NOMO-1 treated with dmso at 0.1 percent for 144 hours (cell line): ENCODE data around the gene CCDC85C.

Experiments
- DNase-seq: peaks from one replicate; lab custom pipeline; 2025; ENCODE audit not compliant: unreplicated experiment; lab: John Stamatoyannopoulos, UW

CCDC85C gene

GRCh38 chr14:99608591-99608990, 4.6 kb upstream of the CCDC85C start:
- DNase-seq, result no peak

DNA sequence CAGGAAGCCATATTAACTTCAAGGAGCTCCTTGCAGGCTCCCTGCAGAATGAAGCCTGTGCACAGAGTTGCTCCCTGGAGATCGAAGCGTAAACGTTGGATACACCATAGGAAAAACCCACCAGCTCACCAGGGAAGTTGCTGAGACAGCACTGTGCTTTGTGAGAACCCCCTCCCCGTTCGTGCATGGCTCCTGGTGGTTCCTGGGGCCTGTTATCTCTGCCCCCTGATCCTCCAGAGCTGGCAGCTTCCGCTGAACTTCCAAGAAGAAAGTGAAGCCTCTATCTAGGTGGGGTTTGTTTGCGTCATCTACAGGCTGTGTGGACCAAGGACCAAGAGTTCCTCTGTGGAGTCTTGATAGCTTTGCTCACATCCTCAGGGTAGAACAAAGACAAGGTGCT, 2.4 kb upstream of the CCDC85C start:
- no peak for DNase-seq

DNA sequence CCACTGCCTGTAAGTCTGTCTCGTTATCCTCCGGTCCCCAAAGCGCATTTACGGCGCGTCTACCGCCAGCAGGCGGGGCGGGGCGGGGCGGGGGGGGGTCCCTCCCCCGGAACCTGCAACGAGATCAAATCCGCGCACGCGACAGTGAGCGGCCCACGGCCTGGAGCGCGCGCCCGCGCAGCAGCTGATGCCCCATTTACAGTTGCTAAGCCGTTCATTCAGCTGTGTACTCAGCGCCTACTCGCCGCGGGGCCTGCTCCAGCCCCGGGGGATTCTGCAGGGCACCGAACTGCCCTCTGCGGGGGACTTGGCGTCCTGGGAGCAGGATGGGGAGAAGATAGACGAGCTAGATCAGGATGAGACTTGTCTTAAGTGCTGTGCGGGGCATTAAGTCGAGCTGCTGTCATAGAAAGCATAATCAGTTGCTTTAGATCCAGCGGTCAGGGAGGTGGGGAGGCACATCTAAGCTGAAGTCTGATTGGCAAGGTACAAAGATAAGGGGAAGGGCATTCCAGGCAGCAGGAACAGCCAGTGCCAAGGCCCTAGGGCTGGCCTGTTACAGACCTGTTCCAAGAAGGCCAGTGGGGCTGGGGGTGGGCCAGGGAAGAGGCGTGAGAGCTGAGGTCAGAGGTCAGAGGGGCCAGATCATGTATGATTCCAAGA, 1.4 kb upstream of the CCDC85C start:
- peak; percentile 72 for DNase-seq

DNA sequence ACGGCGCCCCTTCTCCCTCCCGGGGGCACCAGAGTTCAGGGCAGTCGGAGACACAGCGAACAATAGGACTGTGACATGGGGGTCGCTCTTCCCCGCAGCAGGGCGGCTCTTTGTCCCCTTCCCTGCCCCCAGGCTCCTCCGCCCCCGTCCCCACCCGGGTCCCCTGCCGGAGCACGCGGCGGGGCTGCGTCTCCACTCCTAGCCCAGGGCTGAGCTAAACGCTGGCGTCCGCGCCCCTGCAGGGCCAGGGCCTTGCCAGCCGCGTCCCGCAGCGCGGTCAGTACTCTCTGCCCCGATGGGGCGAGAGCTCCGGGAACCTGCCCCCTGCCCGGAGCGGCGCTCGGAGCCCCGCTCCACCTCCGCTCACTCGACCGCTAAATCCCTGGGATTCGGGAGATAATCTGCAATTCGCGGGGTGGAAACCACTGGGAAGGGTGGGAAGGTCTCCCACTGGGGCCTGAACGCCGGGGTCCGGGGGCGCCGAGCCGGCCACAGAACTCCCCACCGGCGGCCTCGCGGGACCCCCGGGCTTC, 825 bp upstream of the CCDC85C start:
- no peak for DNase-seq

GRCh38 chr14:99604278-99604765, 315 bp upstream of the CCDC85C start:
- peak; percentile 82 for DNase-seq

DNA sequence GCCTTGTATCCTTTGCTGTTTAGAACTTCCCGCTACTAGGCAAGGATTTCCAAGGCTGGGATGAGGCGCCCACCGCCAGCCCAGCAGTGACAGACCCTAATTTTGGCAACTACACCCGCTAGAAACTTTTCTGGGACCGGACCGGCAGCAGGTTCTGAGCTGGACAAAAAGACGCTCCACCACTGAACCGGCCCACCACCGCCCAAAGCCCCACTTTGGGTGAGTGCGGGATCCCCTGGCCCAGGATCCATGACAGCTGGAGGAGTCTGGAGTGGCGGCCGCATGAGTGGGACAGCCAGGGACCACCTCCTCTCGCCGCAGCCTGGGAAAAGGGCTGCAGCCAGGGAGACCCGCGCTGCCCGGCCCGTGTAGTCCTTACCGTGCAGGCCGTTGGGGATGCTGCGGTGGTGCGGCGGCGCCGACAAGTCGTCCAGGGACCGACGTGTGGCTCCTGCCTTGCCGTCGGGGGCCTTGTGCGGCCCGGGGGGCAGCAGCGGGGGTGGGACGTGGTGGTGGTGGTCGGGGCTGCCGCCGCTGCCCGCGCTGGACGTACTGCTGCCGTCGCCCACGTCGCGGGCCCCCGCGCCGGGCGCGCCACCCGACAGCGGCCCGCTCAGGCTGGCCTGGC, 1.1 kb downstream of the CCDC85C start:
- DNase-seq, result no peak

DNA sequence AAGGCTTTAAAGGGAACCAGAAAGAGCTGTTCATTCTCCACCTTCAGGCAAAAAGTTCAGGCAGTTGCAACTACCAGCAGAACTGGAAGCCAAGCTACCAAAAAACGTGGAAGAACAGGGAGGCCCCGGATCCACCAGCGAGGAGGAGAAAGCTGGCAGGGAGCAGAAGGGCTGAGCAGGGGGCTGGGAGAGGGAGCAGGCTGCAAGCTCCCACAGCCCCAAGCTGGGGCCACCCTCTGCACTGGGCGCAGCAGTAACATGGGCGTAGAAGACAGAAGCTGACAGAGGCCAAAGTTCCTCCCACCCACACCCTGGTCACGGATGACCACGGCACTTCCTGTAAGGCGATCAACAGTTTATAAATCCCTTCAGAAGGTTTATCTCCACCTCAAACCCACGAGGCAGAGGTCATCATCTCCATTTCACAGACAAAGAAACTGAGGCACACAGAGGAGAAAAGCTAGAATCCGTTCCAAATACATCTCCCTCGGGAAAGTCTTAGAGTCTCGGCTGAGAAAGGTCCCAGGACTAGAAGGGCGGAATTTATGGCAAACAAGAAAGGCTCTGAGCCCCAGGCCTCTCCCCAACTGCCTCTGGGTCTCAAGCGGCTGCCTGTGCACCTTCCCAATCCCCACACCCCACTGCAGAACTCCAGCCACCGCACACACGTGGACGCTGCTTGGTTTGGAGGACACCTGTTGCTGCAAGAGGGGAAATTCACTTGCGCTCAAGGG, 1.8 kb downstream of the CCDC85C start:
- DNase-seq, result no peak

GRCh38 chr14:99601361-99601831, 2.6 kb downstream of the CCDC85C start:
- no peak for DNase-seq

GRCh38 chr14:99600232-99600888, 3.6 kb downstream of the CCDC85C start:
- DNase-seq, result no peak

DNA sequence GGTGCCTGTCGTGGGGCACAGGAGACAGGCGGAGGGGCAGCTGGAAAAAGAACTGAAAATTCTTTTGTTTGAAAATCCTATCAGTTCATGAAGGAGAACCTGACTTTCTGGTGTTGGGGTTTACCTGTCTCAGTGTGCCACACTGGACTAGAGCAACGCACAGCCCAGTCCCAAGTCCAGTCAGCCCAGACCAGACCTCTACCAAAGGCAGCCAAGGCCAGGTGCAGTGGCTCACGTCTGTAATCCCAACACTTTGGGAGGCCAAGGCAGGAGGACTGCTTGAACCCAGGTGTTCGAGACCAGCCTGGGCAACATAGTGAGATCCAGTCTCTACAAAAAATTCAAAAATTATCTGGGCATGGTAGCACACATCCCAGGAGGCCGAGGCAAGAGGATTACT, 4.6 kb downstream of the CCDC85C start:
- DNase-seq, result no peak

- DNase-seq, result no peak
These were observed 5.2 kb downstream of the CCDC85C start for GRCh38 chr14:99598774-99599173.

GRCh38 chr14:99597911-99598600, 6.0 kb downstream of the CCDC85C start:
- DNase-seq, result no peak

- no peak for DNase-seq
These were observed 7.2 kb downstream of the CCDC85C start for GRCh38 chr14:99596772-99597171.

DNA sequence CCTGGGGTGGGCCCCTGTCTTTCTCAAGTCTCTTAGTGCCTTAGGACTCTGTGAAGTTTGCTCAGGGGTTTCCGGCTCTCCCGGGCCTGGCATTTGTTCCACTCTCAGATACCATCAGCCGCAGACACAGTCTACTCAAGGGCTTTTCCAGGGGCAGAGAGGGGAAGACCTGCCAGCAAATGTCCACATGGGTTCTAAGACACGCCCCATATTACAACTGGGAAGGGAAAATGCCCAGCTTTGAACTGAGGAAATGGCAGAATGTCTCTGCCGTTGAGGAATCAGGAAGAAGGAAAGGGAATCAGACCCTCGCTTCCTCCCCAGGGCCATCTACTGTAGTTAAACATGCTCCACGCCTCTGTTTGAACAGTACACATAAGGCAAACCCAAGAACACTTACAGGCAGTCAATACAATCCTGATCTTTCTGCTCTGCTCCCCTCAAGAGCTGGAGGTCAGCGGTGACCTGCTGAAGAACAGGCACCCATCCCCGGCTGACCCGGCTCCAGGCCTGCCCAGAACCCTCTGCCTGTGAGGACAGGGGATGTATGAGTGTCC, 7.9 kb downstream of the CCDC85C start:
- DNase-seq, result no peak

- DNase-seq, result no peak
These were observed 8.5 kb downstream of the CCDC85C start for GRCh38 chr14:99595524-99595923.

DNA sequence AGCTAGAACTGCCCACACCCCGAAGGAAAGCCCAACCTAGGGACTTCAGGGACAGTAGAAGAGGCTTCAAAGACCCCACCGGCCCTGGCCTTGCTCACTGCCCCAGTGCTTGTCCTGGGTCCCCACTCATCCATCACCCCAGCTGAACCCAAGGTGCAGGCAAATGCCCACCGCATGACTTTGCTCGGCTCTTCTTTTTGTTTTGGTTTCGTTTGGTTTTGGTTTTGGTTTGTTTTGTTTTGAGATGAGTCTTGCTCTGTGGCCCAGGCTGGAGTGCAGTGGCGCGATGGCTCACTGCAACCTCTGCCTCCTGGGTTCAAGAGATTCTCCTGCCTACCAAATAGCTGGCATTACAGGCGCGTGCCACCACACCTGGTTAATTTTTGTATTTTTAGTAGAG, 9.0 kb downstream of the CCDC85C start:
- no peak for DNase-seq

DNA sequence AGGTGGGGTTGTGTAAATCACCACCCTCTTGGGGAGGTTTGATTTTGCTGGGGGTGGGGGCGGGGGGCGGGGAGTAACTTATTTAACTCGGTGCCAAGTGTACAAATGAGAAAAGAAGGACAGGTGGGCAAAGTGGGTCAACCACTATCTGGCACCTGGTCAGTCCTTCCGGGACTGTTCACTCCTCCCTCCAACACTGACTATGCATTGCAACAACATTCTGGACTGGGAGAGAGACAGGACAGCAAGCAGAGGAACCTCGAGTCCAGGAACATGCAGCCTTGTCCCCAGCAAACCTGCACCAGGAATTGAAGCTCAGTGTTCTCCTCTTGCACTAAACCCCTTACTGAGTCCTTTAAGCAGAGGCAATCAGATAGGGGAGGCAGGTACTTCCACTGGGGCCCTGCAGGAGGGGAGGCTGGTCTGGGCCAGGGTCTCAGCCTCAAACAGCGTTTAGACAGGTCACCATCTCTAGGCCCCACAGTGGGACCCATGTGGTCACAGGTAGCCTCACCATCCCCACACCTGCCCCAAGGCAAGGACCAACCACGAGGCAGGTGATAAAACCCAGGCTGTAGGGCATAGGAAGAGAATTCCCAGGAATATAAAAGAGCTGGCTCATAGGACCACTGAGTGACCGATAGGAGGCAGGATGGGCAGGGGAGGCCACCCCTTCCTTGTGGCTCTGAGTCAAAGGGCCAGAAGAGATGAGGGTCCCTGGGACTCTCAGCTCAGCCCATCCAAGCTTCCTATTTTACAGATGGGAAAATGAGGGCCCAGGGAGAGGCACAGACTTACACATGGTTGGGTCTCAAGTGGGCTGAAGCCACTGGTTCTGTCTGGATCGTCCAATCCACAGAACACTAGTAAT, 9.8 kb downstream of the CCDC85C start:
- no peak for DNase-seq

- DNase-seq, result no peak
These were observed 10.9 kb downstream of the CCDC85C start for GRCh38 chr14:99592933-99593753.

GRCh38 chr14:99592394-99592793, 11.6 kb downstream of the CCDC85C start:
- DNase-seq, result no peak
